Transverse colon (tissue), 4 donors: Measurements from ENCODE around the gene SUCLG2. TPM values are rescaled to one million over a fixed set of nuclear protein-coding genes. Genes with fewer than 3 reads are reported as not detected.

ENCODE experiments used
- DNase-seq: peaks from one replicate; pipeline ENCODE4 v3.0.0-alpha.2; 2019
- H3K27ac ChIP-seq, 4 donors: fragments of 200-600 bp; sonication (generic); 2 replicates each; pipeline ENCODE4 v1.5.1; 2016 to 2018; ENCODE audit warnings: inconsistent platforms in 4 of 4
- H3K27me3 ChIP-seq: fragments of 200-600 bp; sonication (generic); 2 replicates; pipeline ENCODE4 v1.5.1; 2017; ENCODE audit warnings: inconsistent platforms
- H3K36me3 ChIP-seq, 4 donors: fragments of 200-600 bp; sonication (generic); 2 replicates each; pipeline ENCODE4 v1.5.1; 2017 to 2019; ENCODE audit warnings: inconsistent platforms in 4 of 4
- H3K4me1 ChIP-seq, 4 donors: fragments of 200-600 bp; sonication (generic); 2 replicates each; pipeline ENCODE4 v1.5.1; 2017 to 2020; ENCODE audit warnings: inconsistent platforms in 4 of 4
- H3K4me3 ChIP-seq, 4 donors: fragments of 200-600 bp; sonication (generic); 1 replicate in 1 of 4; 2 replicates in 3 of 4; pipeline versions ENCODE4 v1.5.1 to v1.6.1; 2017 to 2019; ENCODE audit warnings: inconsistent platforms in 4 of 4
- H3K9me3 ChIP-seq, 2 donors: fragments of 200-600 bp; sonication (generic); 2 replicates each; pipeline ENCODE4 v1.5.1; 2017 to 2019; ENCODE audit warnings: inconsistent platforms in 2 of 2
- EP300 ChIP-seq: sonication (generic); formaldehyde crosslinking; IDR thresholded peaks from one replicate; pipeline ENCODE4 v1.6.1; 2017; ENCODE audit warnings: antibody characterized with exemption, low read depth
- POLR2A ChIP-seq: fragments of 450-650 bp; IDR thresholded peaks from one replicate; pipeline ENCODE4 v1.6.1; 2016; ENCODE audit warnings: antibody characterized with exemption, mild to moderate bottlenecking, moderate library complexity
- POLR2AphosphoS5 ChIP-seq, 3 donors: sonication (generic); formaldehyde crosslinking; IDR thresholded peaks; one replicate each; pipeline ENCODE4 v1.6.1; 2016; ENCODE audit warnings: antibody characterized with exemption in 3 of 3
- WGBS, 2 donors: methylation state at CpG; one replicate each; pipeline ENCODE4 v1.1.5; 2018; ENCODE audit warnings: low coverage in 1 of 2; 5-methylcytosine and 5-hydroxymethylcytosine counted together
- in situ Hi-C, 4 donors: fragments of 200-750 bp; cut with MboI; loops; one replicate each; pipeline versions ENCODE4 v1.15.0 to v1.15.1; 2017; ENCODE audit warnings: low sequenced_read_pairs in 3 of 4, low pct_ligation_motif_present in 1 of 4, low pct_unique_long_range_greater_than_20kb in 1 of 4
- intact Hi-C: fragments of 100-400 bp; cut with DNase I; formaldehyde crosslinking; loops from one replicate; pipeline ENCODE4 v1.15.1; 2023; ENCODE audit warnings: low total_unique reads
- total RNA-seq, 4 donors: library from RNA; depleted of rRNA; stranded (reverse); fragments of >200 nt; gene quantifications; one replicate each; pipeline ENCODE4 v1.1.0, GENCODE V29; 2016
- TF ChIP-seq, protein P1 (sequence below), 5 experiments: fragments of 200-600 bp in 3 of 5; fragments of 450-650 bp in 2 of 5; sonication (generic) in 3 of 5; IDR thresholded peaks; 1 replicate in 2 of 5; 2 replicates in 3 of 5; pipeline ENCODE4 v1.5.1; 2016 to 2017; ENCODE audit warnings: antibody characterized with exemption in 5 of 5, inconsistent platforms in 3 of 5, mild to moderate bottlenecking in 2 of 5, moderate library complexity in 1 of 5

SUCLG2 gene
- total RNA-seq, 4 donors from 2014 or later, result 59.5 to 269 (median 160) TPM

DNA sequence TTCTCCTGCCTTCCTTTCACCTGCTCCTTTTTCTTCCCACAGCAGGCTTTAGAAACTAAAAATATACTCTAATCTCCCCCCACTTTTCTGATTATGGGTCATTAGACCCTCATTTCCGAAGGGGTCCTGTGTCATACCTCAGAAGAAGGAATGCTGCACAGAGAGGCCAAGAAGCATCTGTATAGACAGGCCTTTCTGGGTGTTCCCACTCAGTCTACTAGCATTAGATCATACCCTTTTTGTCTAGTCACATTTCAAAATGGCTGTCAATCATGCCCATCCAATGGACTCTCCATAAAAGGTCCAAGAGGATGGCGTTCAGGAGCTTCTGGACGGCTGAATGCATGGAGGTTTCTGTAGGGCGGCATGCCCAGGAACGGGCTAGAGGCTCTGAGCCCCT lies 192.2 kb downstream of the SUCLG2 start:
- intact Hi-C loops (no loop called here), in situ Hi-C loops (no loop called here)
- WGBS, 2 donors, result 98 to 100% methylated on average over 5 of the region's 5 CpGs
- Histone ChIP-seq H3K27me3 (no peaks in the 10 kb centered on the region), H3K27ac (no peak overlapping the region), H3K4me1 (no peaks in the 10 kb centered on the region), H3K4me3 (no peak overlapping the region), H3K36me3 (no peaks in the 10 kb centered on the region), H3K9me3 (no peaks in the 10 kb centered on the region)
- TF ChIP-seq EP300, result no peak
- no peak for TF ChIP-seq POLR2AphosphoS5 (IDR thresholded peaks at IDR 0.05)
- no peak for TF ChIP-seq POLR2A
- TF ChIP-seq, protein P1, sequence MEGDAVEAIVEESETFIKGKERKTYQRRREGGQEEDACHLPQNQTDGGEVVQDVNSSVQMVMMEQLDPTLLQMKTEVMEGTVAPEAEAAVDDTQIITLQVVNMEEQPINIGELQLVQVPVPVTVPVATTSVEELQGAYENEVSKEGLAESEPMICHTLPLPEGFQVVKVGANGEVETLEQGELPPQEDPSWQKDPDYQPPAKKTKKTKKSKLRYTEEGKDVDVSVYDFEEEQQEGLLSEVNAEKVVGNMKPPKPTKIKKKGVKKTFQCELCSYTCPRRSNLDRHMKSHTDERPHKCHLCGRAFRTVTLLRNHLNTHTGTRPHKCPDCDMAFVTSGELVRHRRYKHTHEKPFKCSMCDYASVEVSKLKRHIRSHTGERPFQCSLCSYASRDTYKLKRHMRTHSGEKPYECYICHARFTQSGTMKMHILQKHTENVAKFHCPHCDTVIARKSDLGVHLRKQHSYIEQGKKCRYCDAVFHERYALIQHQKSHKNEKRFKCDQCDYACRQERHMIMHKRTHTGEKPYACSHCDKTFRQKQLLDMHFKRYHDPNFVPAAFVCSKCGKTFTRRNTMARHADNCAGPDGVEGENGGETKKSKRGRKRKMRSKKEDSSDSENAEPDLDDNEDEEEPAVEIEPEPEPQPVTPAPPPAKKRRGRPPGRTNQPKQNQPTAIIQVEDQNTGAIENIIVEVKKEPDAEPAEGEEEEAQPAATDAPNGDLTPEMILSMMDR (IDR thresholded peaks at IDR 0.05), result no peak
- DNase-seq, result no peak

DNA sequence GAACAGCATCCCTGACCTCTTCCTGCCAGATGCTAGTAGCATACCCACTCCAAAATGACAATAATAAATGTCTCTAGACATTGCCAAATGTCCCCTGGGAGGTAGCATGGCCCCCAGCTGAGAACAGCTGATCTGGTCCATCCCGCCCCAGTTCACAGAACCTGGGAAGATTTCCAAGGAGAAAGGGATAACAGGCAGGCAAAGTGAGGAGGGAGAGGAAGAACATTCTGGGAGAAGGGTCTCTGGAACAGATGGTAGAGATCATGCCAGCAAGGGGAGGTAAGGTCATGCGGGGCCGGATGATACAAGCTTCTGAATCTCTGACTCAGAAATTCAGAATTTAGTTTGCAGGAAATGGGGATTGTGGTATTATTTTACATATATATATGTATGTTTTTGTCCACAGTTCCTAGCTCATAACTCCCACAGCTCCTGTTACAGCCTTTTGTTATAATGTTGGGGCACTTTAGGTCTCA lies 192.7 kb downstream of the SUCLG2 start:
- in situ Hi-C loops, result no loop called here

DNA sequence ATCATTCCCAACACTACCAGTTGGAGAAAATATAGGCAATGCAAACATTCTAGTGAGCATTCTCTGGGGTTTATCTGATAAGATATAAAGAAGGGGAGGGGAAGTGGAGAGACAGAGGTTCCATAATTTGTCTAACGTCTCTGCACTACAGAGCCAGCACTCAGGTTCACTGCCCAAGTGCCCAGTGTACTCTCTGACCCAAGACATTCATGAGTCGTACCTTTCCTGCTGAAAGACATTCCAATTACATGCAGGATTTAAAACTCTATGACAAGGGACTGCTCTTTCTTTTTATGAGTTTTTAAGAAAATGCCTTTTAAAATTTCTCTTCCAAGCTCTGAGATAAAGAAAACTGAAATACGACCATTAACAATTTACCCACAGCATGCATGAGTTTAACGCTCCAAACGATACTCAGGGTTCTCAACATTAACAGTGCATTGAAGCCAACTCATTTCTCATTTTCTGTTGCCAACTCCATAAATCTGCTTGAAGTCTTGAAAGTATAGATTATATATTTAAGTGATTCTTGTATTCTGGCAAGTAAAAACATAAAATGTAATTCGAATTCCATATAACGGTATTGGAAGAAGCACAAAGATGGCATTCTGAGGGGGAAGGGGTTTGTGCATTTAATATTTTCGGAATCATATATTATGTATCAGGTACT lies 193.4 kb downstream of the SUCLG2 start:
- Histone ChIP-seq H3K9me3 (no peaks in the 10 kb centered on the region), H3K27ac (no peak overlapping the region), H3K4me1 (no peaks in the 10 kb centered on the region), H3K4me3 (no peak overlapping the region), H3K27me3 (no peaks in the 10 kb centered on the region), H3K36me3 (no peaks in the 10 kb centered on the region)
- TF ChIP-seq POLR2A (no peak), POLR2AphosphoS5 (IDR thresholded peaks at IDR 0.05) (no peak), EP300 (no peak)
- TF ChIP-seq, protein P1 (IDR thresholded peaks at IDR 0.05), result no peak
- no peak for DNase-seq
- in situ Hi-C loops, result no loop called here
- 87 to 89% methylated on average over 8 of the region's 8 CpGs for WGBS, 2 donors
- intact Hi-C loops, result no loop called here

More for the DNA sequence above, 192.7 kb downstream of the SUCLG2 start:
- no peak for TF ChIP-seq EP300
- TF ChIP-seq POLR2A, result no peak
- no peak for TF ChIP-seq POLR2AphosphoS5 (IDR thresholded peaks at IDR 0.05)
- TF ChIP-seq, protein P1 (IDR thresholded peaks at IDR 0.05), result no peak
- no peaks in the 10 kb centered on the region for H3K27me3 ChIP-seq
- no peaks in the 10 kb centered on the region for H3K4me1 ChIP-seq
- H3K36me3 ChIP-seq, result no peaks in the 10 kb centered on the region
- DNase-seq, result no peak
- 78 to 80% methylated on average over 1 to 3 of the region's 3 CpGs for WGBS, 2 donors
- no peak overlapping the region for H3K4me3 ChIP-seq
- H3K27ac ChIP-seq, result no peak overlapping the region
- intact Hi-C loops, result no loop called here
- no peaks in the 10 kb centered on the region for H3K9me3 ChIP-seq

DNA sequence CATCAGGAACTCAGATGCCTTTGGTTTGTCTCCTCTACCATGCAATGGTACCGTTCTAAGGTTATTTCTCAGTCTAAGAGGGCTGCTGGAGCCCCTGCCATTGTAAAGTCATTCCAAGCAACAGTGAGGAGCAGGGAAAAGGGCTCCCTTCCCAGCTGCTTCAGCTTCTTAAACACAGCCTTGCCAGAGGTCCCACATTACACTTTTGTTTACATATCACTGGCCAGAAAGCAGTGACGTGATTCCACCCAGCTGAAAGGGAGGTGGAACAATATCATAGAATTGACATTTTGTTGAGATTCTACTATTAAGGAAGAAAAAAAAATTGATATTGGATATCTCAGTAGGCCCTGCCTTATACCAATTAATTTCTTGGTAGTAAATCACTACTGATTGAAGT lies 194.6 kb downstream of the SUCLG2 start:
- DNase-seq, result no peak
- no peaks in the 10 kb centered on the region for H3K36me3 ChIP-seq
- TF ChIP-seq, protein P1 (IDR thresholded peaks at IDR 0.05), result no peak
- TF ChIP-seq EP300, result no peak
- no peak for TF ChIP-seq POLR2A
- no peak for TF ChIP-seq POLR2AphosphoS5 (IDR thresholded peaks at IDR 0.05)
- H3K27ac ChIP-seq, result no peak overlapping the region
- no peaks in the 10 kb centered on the region for H3K27me3 ChIP-seq
- H3K4me3 ChIP-seq, result no peak overlapping the region
- WGBS, 2 donors, result 43 to 91% methylated on average over 1 to 2 of the region's 2 CpGs
- in situ Hi-C loops, result no loop called here
- intact Hi-C loops, result no loop called here
- no peaks in the 10 kb centered on the region for H3K9me3 ChIP-seq
- H3K4me1 ChIP-seq, result no peaks in the 10 kb centered on the region
